GM10248 (cell line): ENCODE data around the gene TMEM52.
A peak's percentile ranks its signal among the peaks of the same experiment; 100 is the strongest.

Experiments used
- CTCF ChIA-PET: fragments of 300-600 bp; sonication (Branson Sonifier 250); formaldehyde crosslinking; extraction: SDS; loops from one replicate; lab custom pipeline; 2021; ENCODE audit warnings: antibody characterized with exemption; lab: Yijun Ruan, JAX
- POLR2A ChIA-PET: fragments of 350-650 bp; sonication (Branson Sonifier 250); formaldehyde crosslinking; extraction: SDS; loops from one replicate; lab custom pipeline; 2020; ENCODE audit warnings: antibody characterized with exemption; lab: Yijun Ruan, JAX
- DNase-seq: peaks from one replicate; pipeline ENCODE4 v3.0.0; 2012; ENCODE audit errors: extremely low spot score
- CTCF ChIP-seq: IDR thresholded peaks from 2 replicates; pipeline ENCODE4 v1.5.1; 2012; ENCODE audit warnings: mild to moderate bottlenecking, low read depth; ENCODE audit errors: extremely low read depth, missing control alignments, control extremely low read depth

TMEM52 gene

GRCh38 chr1:1893997-1894353 lies 25.1 kb downstream of the TMEM52 start:
- DNase-seq, result no peak
- ChIA-PET CTCF (no interaction called here), POLR2A (no interaction called here)
- TF ChIP-seq CTCF, result no peak

- POLR2A ChIA-PET, result no interaction called here
- CTCF ChIA-PET, result no interaction called here
- TF ChIP-seq CTCF, result no peak
- no peak for DNase-seq
These were observed 25.6 kb downstream of the TMEM52 start for GRCh38 chr1:1893291-1893985.

DNA sequence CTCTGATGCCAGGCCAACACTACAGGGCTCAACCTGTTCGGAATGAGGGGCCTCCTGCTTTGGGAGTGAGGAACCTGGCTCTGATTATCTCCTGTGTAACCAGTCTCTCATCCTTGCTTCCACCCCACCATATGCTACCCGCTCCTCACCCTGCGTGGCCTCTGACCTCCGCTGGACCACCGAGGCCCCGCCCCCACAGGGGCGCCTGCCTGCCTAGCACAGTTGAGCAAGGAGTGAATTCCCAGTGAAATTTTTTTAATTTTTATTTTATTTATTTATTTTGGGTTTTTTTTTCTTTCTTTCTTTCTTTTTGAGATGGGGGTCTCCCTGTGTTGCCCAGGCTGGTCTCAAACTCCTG lies 26.3 kb downstream of the TMEM52 start:
- CTCF ChIA-PET, result interaction anchor here (1.4 kb wide), 1 partner anchor 13 kb away, joined by 4 read pairs; no protein-coding TSS in a partner anchor

GRCh38 chr1:1892079-1892762 lies 26.9 kb downstream of the TMEM52 start:
- ChIA-PET CTCF (interaction anchor here (0.8 to 1.4 kb wide), 3 partner anchors 8 to 112 kb away, joined by 3 to 4 read pairs (median 3); no protein-coding TSS in a partner anchor), POLR2A (interaction anchor here (1.0 kb wide), 1 partner anchor 9 kb away, joined by 4 read pairs; no protein-coding TSS in a partner anchor)
- no peak for TF ChIP-seq CTCF
- DNase-seq, result no peak

More for the DNA sequence above, 26.3 kb downstream of the TMEM52 start:
- POLR2A ChIA-PET, result no interaction called here
- TF ChIP-seq CTCF, result no peak
- no peak for DNase-seq

DNA sequence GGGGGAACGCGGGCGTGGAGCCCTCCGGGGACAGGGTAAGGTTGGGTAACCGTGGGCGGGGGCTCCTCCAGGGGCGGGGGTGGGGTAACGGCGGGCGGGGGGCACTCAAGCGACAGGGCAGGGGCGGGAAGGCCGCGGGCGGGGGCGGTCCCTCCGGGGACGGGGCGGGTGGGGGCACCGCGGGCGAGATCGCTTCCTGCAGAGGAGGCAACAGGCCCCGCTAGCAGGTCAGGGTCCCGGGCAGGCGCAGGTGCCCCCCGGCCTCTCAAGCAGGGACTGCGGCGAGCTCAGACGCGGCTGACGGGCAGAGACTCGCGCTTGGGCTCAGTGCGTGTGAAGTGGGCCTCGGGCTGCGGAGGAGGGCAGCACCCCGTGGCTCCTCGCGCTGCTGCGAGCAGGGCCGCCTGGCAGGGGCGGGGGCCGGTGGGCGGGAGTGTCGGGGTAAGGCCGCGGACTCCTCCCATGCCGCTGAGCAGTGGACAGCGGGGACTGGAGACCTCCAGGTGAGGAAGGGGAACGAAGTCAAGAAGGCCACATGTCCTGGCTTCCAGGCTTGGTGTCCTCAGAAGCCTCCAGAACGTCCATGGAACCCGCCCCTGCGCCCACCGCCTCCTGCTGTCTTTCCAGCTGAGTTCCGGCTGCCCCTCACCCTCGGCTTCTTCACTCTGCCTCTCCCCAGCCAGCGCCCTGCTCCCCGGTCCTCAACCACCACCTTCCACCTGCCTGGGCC lies 27.6 kb downstream of the TMEM52 start:
- no peak for TF ChIP-seq CTCF
- ChIA-PET POLR2A (interaction anchor here (1.0 kb wide), 1 partner anchor 10 kb away, joined by 4 read pairs; no protein-coding TSS in a partner anchor), CTCF (interaction anchor here (0.8 to 1.4 kb wide), 3 partner anchors 9 to 111 kb away, joined by 3 to 4 read pairs (median 3); no protein-coding TSS in a partner anchor)
- DNase-seq, result peak; percentile 78
